Osteocyte (in vitro differentiated cells): ENCODE measurements around the gene MYO1G. TPM values are rescaled to one million over a fixed set of nuclear protein-coding genes. Genes with fewer than 3 reads are reported as not detected.

ENCODE experiments used
- DNase-seq: peaks from one replicate; pipeline ENCODE4 v3.0.0; 2021; ENCODE audit warnings: mixed read lengths; ENCODE audit not compliant: unreplicated experiment; ENCODE audit errors: extremely low spot score
- H3K27ac Mint-ChIP-seq: one replicate; pipeline ENCODE4 v1.8.0; 2021; ENCODE audit warnings: mild to moderate bottlenecking, mixed read lengths; ENCODE audit not compliant: unreplicated experiment
- H3K27me3 Mint-ChIP-seq: one replicate; pipeline ENCODE4 v1.8.0; 2021; ENCODE audit warnings: mixed read lengths; ENCODE audit not compliant: unreplicated experiment
- H3K36me3 Mint-ChIP-seq: one replicate; pipeline ENCODE4 v1.8.0; 2021; ENCODE audit warnings: mixed read lengths; ENCODE audit not compliant: unreplicated experiment
- H3K4me1 Mint-ChIP-seq: one replicate; pipeline ENCODE4 v1.8.0; 2021; ENCODE audit warnings: mixed read lengths; ENCODE audit not compliant: unreplicated experiment
- H3K4me3 Mint-ChIP-seq: one replicate; pipeline ENCODE4 v1.8.0; 2021; ENCODE audit warnings: mild to moderate bottlenecking, moderate library complexity, mixed read lengths; ENCODE audit not compliant: unreplicated experiment
- H3K9me3 Mint-ChIP-seq: one replicate; pipeline ENCODE4 v1.8.0; 2021; ENCODE audit warnings: mixed read lengths; ENCODE audit not compliant: unreplicated experiment
- CTCF ChIP-seq: fragments of 200-600 bp; sonication (generic); IDR thresholded peaks from 2 replicates; pipeline ENCODE4 v1.5.0; 2021; ENCODE audit warnings: antibody characterized with exemption, mild to moderate bottlenecking, moderate library complexity
- total RNA-seq: library from RNA; stranded (reverse); gene quantifications from 2 replicates; pipeline ENCODE4 v1.2.1, GENCODE V29; 2021

Gene MYO1G
- total RNA-seq, 1 donor from 2014 or later, result 0.05 TPM

GRCh38 chr7:44920119-44920518 is 58.7 kb downstream of the MYO1G start:
- no peak for DNase-seq
- H3K4me3 Mint-ChIP-seq, result no peak overlapping the region
- no peaks in the 10 kb centered on the region for H3K27me3 Mint-ChIP-seq
- H3K9me3 Mint-ChIP-seq, result no peaks in the 10 kb centered on the region
- H3K36me3 Mint-ChIP-seq, result no peaks in the 10 kb centered on the region
- no peak for TF ChIP-seq CTCF
- no peaks in the 10 kb centered on the region for H3K4me1 Mint-ChIP-seq
- H3K27ac Mint-ChIP-seq, result no peak overlapping the region

GRCh38 chr7:44918029-44918428 is 60.8 kb downstream of the MYO1G start:
- no peak for TF ChIP-seq CTCF
- Mint-ChIP-seq H3K27me3 (no peaks in the 10 kb centered on the region), H3K9me3 (no peaks in the 10 kb centered on the region), H3K36me3 (no peaks in the 10 kb centered on the region), H3K4me1 (peaks cover 2% of the 10 kb centered on the region), H3K4me3 (no peak overlapping the region), H3K27ac (no peak overlapping the region)
- DNase-seq, result no peak

GRCh38 chr7:44917465-44917864 is 61.4 kb downstream of the MYO1G start:
- Mint-ChIP-seq H3K27me3 (no peaks in the 10 kb centered on the region), H3K9me3 (no peaks in the 10 kb centered on the region), H3K27ac (no peak overlapping the region), H3K4me1 (peaks cover 2% of the 10 kb centered on the region), H3K36me3 (no peaks in the 10 kb centered on the region), H3K4me3 (no peak overlapping the region)
- no peak for TF ChIP-seq CTCF
- no peak for DNase-seq

GRCh38 chr7:44914992-44915607 is 63.7 kb downstream of the MYO1G start:
- no peaks in the 10 kb centered on the region for H3K9me3 Mint-ChIP-seq
- DNase-seq, result no peak
- no peaks in the 10 kb centered on the region for H3K36me3 Mint-ChIP-seq
- peaks cover 4% of the 10 kb centered on the region for H3K4me1 Mint-ChIP-seq
- no peak overlapping the region for H3K27ac Mint-ChIP-seq
- H3K27me3 Mint-ChIP-seq, result no peaks in the 10 kb centered on the region
- H3K4me3 Mint-ChIP-seq, result no peak overlapping the region
- no peak for TF ChIP-seq CTCF

GRCh38 chr7:44912775-44913347 is 66.0 kb downstream of the MYO1G start:
- DNase-seq, result no peak
- Mint-ChIP-seq H3K27ac (no peak overlapping the region), H3K27me3 (no peaks in the 10 kb centered on the region), H3K4me3 (no peak overlapping the region), H3K4me1 (peaks cover 4% of the 10 kb centered on the region), H3K36me3 (no peaks in the 10 kb centered on the region), H3K9me3 (no peaks in the 10 kb centered on the region)
- TF ChIP-seq CTCF, result no peak

Other genes starting within 250 kb of the MYO1G start
- gene ZMIZ2, start 230.2 kb downstream of the MYO1G start, total RNA-seq, result 87.2 and 96.4 TPM in 2 replicates
- gene PPIA, start 182.3 kb downstream of the MYO1G start, total RNA-seq, result 1,265 and 1,344 TPM in 2 replicates
- 165 and 169 TPM in 2 replicates for gene H2AZ2, start 130.9 kb downstream of the MYO1G start, total RNA-seq
- gene PURB, start 93.5 kb downstream of the MYO1G start, total RNA-seq, result 20.0 and 20.7 TPM in 2 replicates
- 41.4 and 42.3 TPM in 2 replicates for gene CCM2, start 21.2 kb upstream of the MYO1G start, total RNA-seq
- 9.6 and 10.5 TPM in 2 replicates for gene NACAD, start 110.0 kb upstream of the MYO1G start, total RNA-seq
- 54.9 and 60.0 TPM in 2 replicates for gene TBRG4, start 132.7 kb upstream of the MYO1G start, total RNA-seq
- gene RAMP3, start 178.8 kb upstream of the MYO1G start, total RNA-seq, result not detected in 2 replicates